Measurements from ENCODE around the gene DTD2.

The DTD2 gene

DNA sequence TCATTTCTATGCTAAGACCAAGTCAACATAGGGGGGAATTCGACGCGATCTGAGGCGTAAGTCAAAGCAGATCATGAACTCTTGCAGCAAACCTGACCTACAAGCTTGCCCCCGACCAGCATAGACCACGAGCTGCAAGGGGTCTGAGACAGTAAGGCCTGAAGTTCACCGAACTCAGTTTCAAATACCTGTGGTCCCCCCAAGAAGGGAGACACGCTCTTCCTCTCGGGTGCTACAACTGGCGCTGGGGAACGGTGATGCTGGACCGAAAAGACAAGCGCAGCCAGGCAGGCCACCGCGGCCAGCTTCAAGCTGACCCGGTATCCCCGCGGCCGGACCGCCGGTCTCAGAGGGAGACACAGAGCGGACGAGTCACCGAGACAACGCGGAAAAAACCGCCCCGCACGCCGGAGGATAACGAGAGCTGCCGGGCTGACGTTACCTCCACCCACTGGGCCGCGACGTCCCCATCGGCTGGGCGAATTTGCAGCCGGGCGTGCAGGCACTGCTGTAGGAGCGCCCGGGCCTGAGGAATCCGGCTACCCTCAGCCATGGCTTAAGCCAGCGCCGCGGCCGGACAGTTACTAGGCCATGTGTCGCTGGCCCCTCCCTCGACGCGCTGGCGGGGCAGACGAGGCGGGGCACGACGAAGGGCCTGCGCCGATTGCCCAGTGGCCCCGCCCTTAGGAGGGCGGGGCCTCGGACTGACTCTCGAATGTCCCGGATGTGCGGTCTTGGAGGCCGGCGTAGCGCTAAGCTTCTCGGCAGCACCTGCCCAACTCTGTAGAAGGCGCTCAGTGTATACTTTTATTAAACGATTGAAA, at the start of gene DTD2:
Gene DTD2 (minus strand): TSS at position 666 of the 824 bp plus-strand sequence. CDS start 113 bp downstream, at position 553.
- Mint-ChIP-seq H3K4me3 (peak within 1 kb of the TSS; percentile 96), H3K36me3 (ENCODE audit: low read depth) (peaks cover 15% of the 10 kb centered on the region), H3K27me3 (ENCODE audit: low read depth, poor library complexity) (peaks cover 4% of the 10 kb centered on the region), H3K4me1 (peaks cover 36% of the 10 kb centered on the region), H3K9me3 (no peaks in the 10 kb centered on the region), H3K27ac (peak within 1 kb of the TSS; percentile 99)
- TF ChIP-seq, protein P1, sequence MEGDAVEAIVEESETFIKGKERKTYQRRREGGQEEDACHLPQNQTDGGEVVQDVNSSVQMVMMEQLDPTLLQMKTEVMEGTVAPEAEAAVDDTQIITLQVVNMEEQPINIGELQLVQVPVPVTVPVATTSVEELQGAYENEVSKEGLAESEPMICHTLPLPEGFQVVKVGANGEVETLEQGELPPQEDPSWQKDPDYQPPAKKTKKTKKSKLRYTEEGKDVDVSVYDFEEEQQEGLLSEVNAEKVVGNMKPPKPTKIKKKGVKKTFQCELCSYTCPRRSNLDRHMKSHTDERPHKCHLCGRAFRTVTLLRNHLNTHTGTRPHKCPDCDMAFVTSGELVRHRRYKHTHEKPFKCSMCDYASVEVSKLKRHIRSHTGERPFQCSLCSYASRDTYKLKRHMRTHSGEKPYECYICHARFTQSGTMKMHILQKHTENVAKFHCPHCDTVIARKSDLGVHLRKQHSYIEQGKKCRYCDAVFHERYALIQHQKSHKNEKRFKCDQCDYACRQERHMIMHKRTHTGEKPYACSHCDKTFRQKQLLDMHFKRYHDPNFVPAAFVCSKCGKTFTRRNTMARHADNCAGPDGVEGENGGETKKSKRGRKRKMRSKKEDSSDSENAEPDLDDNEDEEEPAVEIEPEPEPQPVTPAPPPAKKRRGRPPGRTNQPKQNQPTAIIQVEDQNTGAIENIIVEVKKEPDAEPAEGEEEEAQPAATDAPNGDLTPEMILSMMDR (IDR thresholded peaks at IDR 0.05) = no peak
- peak; percentile 94 for DNase-seq

DNA sequence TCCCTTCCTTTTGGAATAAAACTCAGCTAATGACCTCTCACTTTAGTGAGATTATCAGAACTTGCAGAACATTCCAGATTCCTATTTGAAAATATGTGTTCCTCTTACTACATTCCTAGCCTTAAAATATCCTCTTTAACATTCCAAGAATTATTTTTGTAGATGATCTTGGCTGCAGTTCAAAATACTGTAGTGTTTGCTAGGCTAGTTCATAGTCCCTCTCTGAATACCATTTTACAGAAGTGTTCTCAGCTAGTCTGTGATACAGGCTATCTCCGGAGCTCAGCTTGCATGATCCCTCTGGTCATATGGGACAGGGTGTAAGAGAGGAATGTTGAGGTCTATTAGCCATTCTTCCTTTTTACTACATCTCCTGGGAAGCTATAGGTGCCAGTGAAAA, 48.1 kb upstream of the DTD2 start:
- TF ChIP-seq, protein P1 (IDR thresholded peaks at IDR 0.05) = no peak
- no peaks in the 10 kb centered on the region for H3K27me3 Mint-ChIP-seq (ENCODE audit: low read depth, poor library complexity)
- H3K4me1 Mint-ChIP-seq = peaks cover 8% of the 10 kb centered on the region
- H3K9me3 Mint-ChIP-seq = no peaks in the 10 kb centered on the region
- no peak for DNase-seq
- no peaks in the 10 kb centered on the region for H3K36me3 Mint-ChIP-seq (ENCODE audit: low read depth)
- H3K4me3 Mint-ChIP-seq = no peak overlapping the region
- H3K27ac Mint-ChIP-seq = no peak overlapping the region

DNA sequence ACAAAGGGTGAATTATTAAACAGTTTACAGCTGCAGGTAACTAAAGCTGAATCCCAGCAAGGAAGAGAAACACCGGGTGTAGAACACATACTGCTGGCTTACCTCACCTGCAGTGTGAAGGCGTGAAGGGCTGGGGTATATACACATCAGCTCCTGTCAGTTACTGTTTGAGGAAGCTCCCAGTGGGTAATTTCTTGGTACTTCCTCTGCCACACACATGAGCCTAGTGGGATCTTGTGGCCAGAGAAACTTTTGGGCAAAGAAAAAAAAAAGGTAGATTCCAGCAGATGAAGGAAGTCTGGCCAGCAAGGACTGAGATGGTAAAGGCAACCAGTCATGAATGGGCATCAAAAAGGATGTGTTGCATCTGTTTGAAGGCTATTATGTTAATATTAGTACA, 44.6 kb upstream of the DTD2 start:
- TF ChIP-seq, protein P1 (IDR thresholded peaks at IDR 0.05) = no peak
- Mint-ChIP-seq H3K4me1 (no peaks in the 10 kb centered on the region), H3K4me3 (no peak overlapping the region), H3K9me3 (peaks cover 29% of the 10 kb centered on the region), H3K27me3 (ENCODE audit: low read depth, poor library complexity) (peaks cover 6% of the 10 kb centered on the region), H3K36me3 (ENCODE audit: low read depth) (no peaks in the 10 kb centered on the region), H3K27ac (no peak overlapping the region)
- DNase-seq = no peak

DNA sequence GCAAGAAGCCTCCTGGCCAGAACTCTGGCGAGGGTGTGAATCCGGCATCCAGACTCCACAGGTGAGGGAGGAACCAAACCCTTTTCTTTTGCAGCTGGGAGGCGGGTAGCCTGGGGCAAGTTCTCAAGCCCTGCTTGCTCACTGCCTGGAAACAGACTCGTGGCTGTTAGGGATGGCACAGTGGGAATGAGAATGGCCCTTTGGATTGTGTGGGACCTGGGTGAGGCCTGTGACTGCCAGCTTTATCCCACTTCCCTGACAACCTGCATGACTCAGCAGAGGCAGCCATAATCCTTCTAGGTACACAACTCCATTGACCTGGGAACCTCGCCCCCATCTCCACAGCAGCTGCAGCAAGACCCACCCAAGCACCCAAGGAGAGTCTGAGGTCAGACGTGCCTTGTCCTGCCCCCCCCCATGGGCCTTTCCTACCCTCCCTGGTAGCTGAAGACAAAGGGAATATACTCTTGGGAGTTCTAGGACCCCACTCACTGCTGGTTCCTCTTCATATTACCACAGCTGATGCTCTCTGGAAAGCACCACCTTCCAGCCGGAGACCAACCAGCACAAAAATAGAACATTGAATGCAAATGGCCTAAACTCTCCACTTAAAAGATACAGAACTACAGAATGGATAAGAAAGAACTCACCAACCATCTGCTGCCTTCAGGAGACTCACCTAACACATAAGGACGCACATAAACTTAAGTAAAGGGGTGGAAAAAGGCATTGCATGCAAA, 35.6 kb upstream of the DTD2 start:
- Mint-ChIP-seq H3K36me3 (ENCODE audit: low read depth) (no peaks in the 10 kb centered on the region), H3K27me3 (ENCODE audit: low read depth, poor library complexity) (peaks cover 9% of the 10 kb centered on the region), H3K4me3 (no peak overlapping the region), H3K9me3 (peaks cover 24% of the 10 kb centered on the region), H3K27ac (no peak overlapping the region), H3K4me1 (no peaks in the 10 kb centered on the region)
- no peak for DNase-seq
- TF ChIP-seq, protein P1 (IDR thresholded peaks at IDR 0.05) = no peak

DNA sequence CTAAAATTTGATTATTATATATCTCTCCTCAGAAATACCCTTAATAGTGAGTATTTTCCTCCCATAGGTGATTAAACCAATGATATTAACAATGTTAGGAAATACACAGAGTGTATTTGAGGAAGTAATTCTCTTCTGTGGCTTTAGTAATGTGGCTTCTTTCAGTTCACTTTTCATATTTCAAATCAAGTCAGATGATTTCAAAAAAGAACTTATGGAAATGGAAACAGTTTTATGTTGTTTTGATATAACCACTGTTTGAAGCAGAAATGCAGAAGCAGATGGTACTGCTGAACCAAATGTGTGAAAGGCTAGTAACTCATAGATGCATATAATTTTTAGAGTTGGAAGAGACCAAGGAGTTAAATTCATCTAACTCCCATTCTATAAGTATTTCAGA, 32.4 kb upstream of the DTD2 start:
- no peak for DNase-seq
- Mint-ChIP-seq H3K27me3 (ENCODE audit: low read depth, poor library complexity) (no peaks in the 10 kb centered on the region), H3K36me3 (ENCODE audit: low read depth) (no peaks in the 10 kb centered on the region), H3K4me1 (no peaks in the 10 kb centered on the region), H3K27ac (no peak overlapping the region), H3K9me3 (no peaks in the 10 kb centered on the region), H3K4me3 (no peak overlapping the region)
- TF ChIP-seq, protein P1 (IDR thresholded peaks at IDR 0.05) = no peak

Measured in nephron progenitor cell (in vitro differentiated cells).